ENCODE results near the gene CACNA2D2. TPM values are rescaled to one million over a fixed set of nuclear protein-coding genes. Genes with fewer than 3 reads are reported as not detected.

Gene CACNA2D2
- total RNA-seq, 4 donors from 2014 or later: 0.19 to 3.6 (median 0.94) TPM

DNA sequence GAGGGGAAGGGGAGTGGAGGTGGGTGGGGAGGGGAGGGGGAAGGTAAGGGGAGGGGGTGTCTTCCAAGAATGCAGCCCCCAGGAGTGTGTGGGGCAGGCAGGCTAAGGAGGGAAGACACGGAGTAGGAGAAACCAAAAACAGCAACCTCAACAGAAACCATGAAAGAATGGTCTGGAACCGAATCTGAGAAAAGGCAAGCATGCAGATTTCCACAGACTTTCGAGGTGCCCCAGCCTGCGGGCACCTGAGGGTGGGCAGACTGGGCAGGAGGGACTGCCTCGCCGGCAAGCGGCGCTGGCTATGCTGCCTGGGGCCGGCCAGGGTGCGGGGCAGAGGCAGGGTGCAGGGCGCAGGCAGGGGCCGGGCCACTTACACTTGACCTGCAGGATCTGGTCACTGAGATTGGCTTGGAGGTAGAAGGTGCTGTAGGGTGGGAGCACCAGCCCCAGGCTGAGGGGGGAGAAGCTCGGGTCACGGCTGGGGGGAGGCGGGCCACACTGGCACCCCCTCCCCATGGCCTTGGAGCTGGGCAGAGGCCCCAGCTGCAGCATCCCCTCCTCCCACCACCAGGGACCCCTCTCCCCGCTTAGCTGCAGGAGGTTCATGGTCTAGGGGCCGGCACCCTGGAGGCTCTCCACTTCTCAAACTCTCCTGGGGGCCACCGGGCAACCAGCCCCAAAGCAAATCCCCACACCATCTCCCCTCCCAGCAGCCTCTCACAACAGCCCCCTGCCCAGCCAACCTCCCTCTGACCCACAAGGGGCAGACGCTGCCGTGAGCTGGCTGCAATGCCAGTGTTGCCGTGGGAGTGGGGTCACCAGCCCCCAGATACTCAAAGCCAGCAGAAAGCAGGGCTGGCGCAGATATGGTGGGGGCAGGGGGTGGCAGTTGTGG, 128.8 kb downstream of the CACNA2D2 start:
- no peak for ATAC-seq (ENCODE audit: low FRiP score)
- TF ChIP-seq, protein P1, sequence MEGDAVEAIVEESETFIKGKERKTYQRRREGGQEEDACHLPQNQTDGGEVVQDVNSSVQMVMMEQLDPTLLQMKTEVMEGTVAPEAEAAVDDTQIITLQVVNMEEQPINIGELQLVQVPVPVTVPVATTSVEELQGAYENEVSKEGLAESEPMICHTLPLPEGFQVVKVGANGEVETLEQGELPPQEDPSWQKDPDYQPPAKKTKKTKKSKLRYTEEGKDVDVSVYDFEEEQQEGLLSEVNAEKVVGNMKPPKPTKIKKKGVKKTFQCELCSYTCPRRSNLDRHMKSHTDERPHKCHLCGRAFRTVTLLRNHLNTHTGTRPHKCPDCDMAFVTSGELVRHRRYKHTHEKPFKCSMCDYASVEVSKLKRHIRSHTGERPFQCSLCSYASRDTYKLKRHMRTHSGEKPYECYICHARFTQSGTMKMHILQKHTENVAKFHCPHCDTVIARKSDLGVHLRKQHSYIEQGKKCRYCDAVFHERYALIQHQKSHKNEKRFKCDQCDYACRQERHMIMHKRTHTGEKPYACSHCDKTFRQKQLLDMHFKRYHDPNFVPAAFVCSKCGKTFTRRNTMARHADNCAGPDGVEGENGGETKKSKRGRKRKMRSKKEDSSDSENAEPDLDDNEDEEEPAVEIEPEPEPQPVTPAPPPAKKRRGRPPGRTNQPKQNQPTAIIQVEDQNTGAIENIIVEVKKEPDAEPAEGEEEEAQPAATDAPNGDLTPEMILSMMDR (IDR thresholded peaks at IDR 0.05): no peak
- DNase-seq (ENCODE audit: low spot score): no peak

DNA sequence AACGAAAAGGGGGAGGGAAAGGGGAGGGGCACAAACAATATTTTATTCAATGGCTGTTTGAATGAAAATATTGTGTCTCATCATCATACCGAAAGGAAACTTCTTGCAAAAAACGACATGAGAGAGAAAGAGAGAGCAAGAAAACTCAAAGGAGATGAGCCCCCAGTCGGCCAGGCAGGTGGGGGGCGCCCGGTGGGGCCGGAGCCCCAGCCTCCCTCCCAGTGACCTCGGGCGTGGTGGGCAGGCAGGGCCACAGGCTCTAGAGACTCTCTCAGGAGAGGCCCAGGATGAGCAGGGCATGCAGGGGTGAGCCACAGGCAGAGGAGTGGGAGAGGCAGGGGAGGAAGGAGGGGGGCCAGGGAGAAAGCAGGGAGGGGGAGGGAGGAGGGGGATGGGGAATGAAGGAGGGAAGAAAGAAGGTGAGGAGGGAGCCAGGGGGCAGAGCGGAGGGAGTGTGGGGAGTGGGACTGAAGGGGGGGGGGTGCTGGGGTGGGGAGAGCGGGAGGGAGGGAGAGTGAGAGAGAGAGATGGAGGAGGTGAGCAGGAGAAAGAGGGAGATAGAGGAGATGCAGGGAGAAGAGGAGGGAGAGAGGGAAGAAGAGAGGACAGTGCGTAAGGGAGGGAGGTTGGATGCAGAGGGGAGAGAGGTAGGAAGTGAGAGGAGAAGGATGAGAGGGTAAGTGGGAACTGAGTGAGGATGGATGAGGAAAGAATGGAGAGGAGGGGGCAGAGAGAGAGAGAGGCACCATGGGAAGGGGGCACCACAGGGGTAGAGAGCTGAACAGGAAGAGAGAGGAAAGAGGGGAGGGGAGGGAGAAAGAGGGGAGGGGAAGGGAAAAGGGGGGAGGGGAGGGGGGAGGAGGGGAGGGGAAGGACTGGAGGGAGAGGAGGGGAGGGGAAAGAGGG, 130.0 kb downstream of the CACNA2D2 start:
- no peak for ATAC-seq (ENCODE audit: low FRiP score)
- TF ChIP-seq, protein P1 (IDR thresholded peaks at IDR 0.05): no peak
- DNase-seq (ENCODE audit: low spot score): no peak

DNA sequence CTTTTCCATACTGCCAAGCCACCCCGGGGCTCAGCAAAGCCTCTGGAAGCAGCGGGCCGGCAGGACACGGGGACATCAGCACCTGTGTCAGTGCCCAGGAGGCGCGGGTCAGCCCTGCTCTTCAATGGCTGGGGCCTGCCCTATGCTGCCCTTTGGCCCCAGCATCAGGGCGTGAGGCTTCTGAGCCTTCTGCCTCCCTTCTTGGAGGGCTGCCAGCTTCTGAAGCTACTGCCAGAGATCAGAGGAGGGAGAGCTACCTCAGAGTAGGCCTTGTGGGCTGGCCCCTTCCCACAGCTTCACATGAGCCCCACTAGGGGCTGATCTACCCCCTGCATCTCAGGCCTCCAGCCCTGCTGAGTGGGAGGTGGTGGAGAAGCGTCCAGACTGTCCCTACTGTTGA, 131.1 kb downstream of the CACNA2D2 start:
- ATAC-seq (ENCODE audit: low FRiP score) (no peak), DNase-seq (ENCODE audit: low spot score) (no peak)
- TF ChIP-seq, protein P1 (IDR thresholded peaks at IDR 0.05): no peak

DNA sequence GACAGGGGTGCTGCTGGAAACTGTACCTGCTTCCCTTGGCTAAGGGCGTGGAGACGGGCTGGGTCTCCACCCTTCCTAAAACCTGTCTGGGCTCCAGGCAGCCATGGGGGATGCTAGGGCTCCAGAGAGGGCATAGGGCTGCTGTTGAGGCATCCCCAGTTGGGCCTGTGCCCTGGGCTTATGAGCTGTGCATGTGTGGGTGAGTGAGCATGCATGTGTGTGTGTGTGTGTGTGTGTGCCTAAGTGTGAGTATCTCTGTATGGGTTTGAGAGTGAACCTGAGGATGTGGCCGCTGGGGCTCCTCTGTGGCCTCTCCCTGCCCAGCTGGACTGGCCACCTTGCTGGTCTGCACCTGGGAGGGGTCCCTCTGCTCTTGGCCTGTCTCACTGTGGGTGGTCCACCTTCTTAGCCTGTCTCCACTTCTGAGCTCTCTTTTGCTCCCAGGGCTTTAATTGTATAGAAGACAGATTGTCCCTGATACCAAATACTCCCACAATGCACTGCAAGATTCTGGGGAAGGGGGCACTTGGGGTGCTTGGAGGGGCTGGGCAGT, 132.2 kb downstream of the CACNA2D2 start:
- TF ChIP-seq, protein P1 (IDR thresholded peaks at IDR 0.05): no peak
- ATAC-seq (ENCODE audit: low FRiP score) (no peak), DNase-seq (ENCODE audit: low spot score) (no peak)

DNA sequence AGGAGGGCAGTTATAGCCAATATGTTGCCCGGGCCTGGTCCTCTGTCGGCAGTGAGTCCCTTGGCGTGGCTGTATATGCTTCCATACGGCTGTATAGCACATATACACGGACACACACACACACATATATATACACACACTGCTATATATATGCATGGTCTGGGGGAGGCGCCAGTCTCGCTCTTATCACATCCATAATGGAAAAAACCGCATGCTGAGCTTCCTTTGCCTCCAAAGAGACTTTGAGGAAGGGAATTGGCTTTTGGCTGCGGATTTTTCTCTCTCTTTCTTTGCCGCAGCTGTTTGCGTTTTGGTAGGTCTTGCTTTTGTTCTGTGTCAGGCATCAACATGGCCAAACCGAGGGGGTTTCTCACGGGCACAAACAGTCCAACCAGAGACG, 132.8 kb downstream of the CACNA2D2 start:
- TF ChIP-seq, protein P1 (IDR thresholded peaks at IDR 0.05): no peak
- DNase-seq (ENCODE audit: low spot score) (no peak), ATAC-seq (ENCODE audit: low FRiP score) (no peak)

DNA sequence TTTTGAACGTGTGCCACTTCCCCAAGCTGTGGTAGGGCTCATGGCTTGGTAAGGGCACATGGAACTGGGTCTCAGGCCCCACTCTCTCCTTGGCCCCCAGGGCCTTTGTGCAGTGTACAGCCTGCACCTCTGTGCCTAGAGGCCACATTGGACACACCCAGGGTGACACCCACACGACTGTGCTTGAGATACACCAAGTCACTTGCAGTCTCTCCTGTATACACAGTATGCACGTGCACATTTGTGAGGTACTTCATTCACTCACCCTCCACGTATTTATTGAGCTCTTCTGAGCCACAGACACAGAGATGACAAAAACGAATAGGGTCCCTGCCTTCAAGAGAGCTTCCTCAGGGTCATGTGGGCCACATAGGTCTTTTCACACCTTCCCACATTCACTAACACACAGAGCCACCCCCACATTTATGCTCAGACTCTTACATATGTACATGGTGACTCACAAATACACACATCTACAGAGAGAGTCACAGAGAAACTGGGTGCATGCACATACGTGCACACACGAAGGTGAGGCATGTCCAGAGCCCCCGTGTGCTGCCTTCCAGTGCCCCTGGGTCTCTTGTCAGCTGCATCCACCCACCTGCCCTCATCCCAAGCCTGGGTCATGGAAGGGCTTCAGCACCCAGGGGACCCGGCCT, 134.3 kb downstream of the CACNA2D2 start:
- ATAC-seq (ENCODE audit: low FRiP score) (no peak), DNase-seq (ENCODE audit: low spot score) (no peak)
- TF ChIP-seq, protein P1 (IDR thresholded peaks at IDR 0.05): no peak
